ENCODE measurements around the gene IQCH.

- TF ChIP-seq POLR2A (IDR thresholded peaks at IDR 0.05) (no peak), CTCF (IDR thresholded peaks at IDR 0.05) (no peak), POLR2AphosphoS5 (IDR thresholded peaks at IDR 0.05) (no peak), EP300 (IDR thresholded peaks at IDR 0.05) (no peak)
Observed at GRCh38 chr15:67349634-67350033, 95.0 kb downstream of the IQCH start.
